ENCODE data around the gene TAS2R5.
"Not testable (repeated sequence)": the region's sequence is repeated elsewhere in the genome, so short reads cannot be mapped to it uniquely, and the experiment has no call there.

TAS2R5 gene

GRCh38 chr7:141789917-141790316 is at the start of gene TAS2R5:
TAS2R5 (plus strand) TSS chr7:141790217; CDS start chr7:141790362, 145 bp downstream.
- no peak for DNase-seq (ENCODE audit: low read depth in 1 of 2, low spot score in 1 of 2)

GRCh38 chr7:141742229-141742628 is 47.8 kb upstream of the TAS2R5 start:
- no peak for DNase-seq (ENCODE audit: low read depth in 1 of 2, low spot score in 1 of 2)

GRCh38 chr7:141744131-141744530 is 45.9 kb upstream of the TAS2R5 start:
- no peak for DNase-seq (ENCODE audit: low read depth in 1 of 2, low spot score in 1 of 2)

- no peak for DNase-seq (ENCODE audit: low read depth in 1 of 2, low spot score in 1 of 2)
Observed at GRCh38 chr7:141748396-141748795, 41.6 kb upstream of the TAS2R5 start.

- not testable (repeated sequence) for DNase-seq (ENCODE audit: low read depth in 1 of 2, low spot score in 1 of 2)
Observed at GRCh38 chr7:141751904-141752303, 38.1 kb upstream of the TAS2R5 start.

- no peak for DNase-seq (ENCODE audit: low read depth in 1 of 2, low spot score in 1 of 2)
Observed at GRCh38 chr7:141752634-141753033, 37.4 kb upstream of the TAS2R5 start.

GRCh38 chr7:141754939-141755338 is 35.1 kb upstream of the TAS2R5 start:
- DNase-seq (ENCODE audit: low read depth in 1 of 2, low spot score in 1 of 2): no peak

- DNase-seq (ENCODE audit: low read depth in 1 of 2, low spot score in 1 of 2): no peak
Observed at GRCh38 chr7:141763797-141764196, 26.2 kb upstream of the TAS2R5 start, which contains the start of gene TAS2R3. TAS2R3 (plus strand) TSS chr7:141764097; CDS start chr7:141764159, 62 bp downstream.

GRCh38 chr7:141770083-141770583 is 19.9 kb upstream of the TAS2R5 start:
- DNase-seq (ENCODE audit: low read depth in 1 of 2, low spot score in 1 of 2): not testable (repeated sequence)

GRCh38 chr7:141776374-141776773 is 13.6 kb upstream of the TAS2R5 start, which contains the start of gene TAS2R4:
TAS2R4 (plus strand) TSS chr7:141776674; CDS start chr7:141778489, 1,815 bp downstream.
- DNase-seq (ENCODE audit: low read depth in 1 of 2, low spot score in 1 of 2): no peak

- no peak for DNase-seq (ENCODE audit: low read depth in 1 of 2, low spot score in 1 of 2)
Observed at GRCh38 chr7:141785706-141786552, 4.1 kb upstream of the TAS2R5 start.

GRCh38 chr7:141788296-141788695 is 1.7 kb upstream of the TAS2R5 start:
- DNase-seq (ENCODE audit: low read depth in 1 of 2, low spot score in 1 of 2): no peak

GRCh38 chr7:141792526-141792925 is 2.5 kb downstream of the TAS2R5 start:
- DNase-seq (ENCODE audit: low read depth in 1 of 2, low spot score in 1 of 2): no peak

- no peak for DNase-seq (ENCODE audit: low read depth in 1 of 2, low spot score in 1 of 2)
Observed at GRCh38 chr7:141820067-141820466, 30.1 kb downstream of the TAS2R5 start.

- not testable (repeated sequence) for DNase-seq (ENCODE audit: low read depth in 1 of 2, low spot score in 1 of 2)
Observed at GRCh38 chr7:141822432-141822831, 32.4 kb downstream of the TAS2R5 start.

GRCh38 chr7:141837683-141838082 is 47.7 kb downstream of the TAS2R5 start:
- no peak for DNase-seq (ENCODE audit: low read depth in 1 of 2, low spot score in 1 of 2)

GRCh38 chr7:141838581-141838980 is 48.6 kb downstream of the TAS2R5 start:
- no peak for DNase-seq (ENCODE audit: low read depth in 1 of 2, low spot score in 1 of 2)

- DNase-seq (ENCODE audit: low read depth in 1 of 2, low spot score in 1 of 2): no peak
Observed at GRCh38 chr7:141839256-141839655, 49.2 kb downstream of the TAS2R5 start.

- no peak for DNase-seq (ENCODE audit: low read depth in 1 of 2, low spot score in 1 of 2)
Observed at GRCh38 chr7:141840708-141841107, 50.7 kb downstream of the TAS2R5 start.
